ENCODE measurements around the gene SEPTIN10.

Gene SEPTIN10

DNA sequence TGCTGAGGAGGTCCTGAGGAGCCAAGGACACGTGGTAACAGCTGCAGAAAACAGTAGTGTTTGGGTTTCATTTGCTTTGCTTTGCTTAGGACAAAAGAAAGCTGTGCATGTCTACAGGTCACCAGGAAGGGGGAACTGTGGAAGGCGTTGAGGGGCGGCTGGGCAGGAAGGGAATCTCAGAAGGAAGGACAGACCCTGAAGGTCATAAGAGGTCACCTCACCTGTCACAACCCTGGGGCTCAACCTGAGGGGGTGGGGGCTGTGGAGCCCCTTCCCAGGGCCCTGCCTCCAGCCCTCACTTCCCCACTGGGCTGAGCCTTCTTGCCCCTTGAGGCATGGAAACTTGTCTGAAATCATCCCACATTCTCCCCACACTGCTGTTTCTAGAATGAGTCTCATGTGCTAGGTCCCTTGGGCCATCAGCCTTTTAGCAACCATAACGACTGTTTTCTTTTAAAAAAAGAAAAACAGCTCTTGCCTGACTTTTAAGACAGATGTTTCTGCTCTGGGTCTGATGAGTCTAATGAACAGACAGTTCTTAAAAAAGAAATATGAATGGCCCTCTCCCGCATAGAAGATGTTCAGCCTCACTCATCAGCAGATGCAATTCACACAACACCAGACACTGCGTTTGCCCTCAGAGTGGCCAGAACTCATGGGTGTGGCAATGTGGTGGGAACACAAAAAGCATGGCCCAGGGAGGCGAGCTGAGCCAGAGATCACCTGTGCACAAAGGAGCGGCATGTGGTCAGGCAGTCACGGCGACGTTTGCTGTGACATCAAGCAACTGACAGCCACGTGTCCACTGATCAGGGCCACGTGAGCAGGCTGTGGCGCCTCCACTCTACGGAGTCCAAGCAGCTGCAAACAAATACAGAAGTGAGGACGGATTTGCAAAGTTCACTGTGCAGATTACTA is 84.0 kb downstream of the SEPTIN10 start:
- H3K9ac ChIP-seq (ENCODE audit: low read length in 2 of 2), result no peak overlapping the region
- peaks cover 0 to 5% of the 10 kb centered on the region in 2 donors for H3K27me3 ChIP-seq (ENCODE audit: control insufficient read depth in 1 of 2, insufficient read depth in 2 of 2, low read length in 2 of 2)
- no peaks in the 10 kb centered on the region for H3K36me3 ChIP-seq (ENCODE audit: control insufficient read depth in 2 of 2, insufficient read depth in 2 of 2, low read length in 2 of 2)
- no peak overlapping the region for H3K4me3 ChIP-seq (ENCODE audit: low read length in 2 of 2)
- H3K27ac ChIP-seq (ENCODE audit: low read length), result no peak overlapping the region
- peaks cover 5% of the 10 kb centered on the region for H3K4me1 ChIP-seq (ENCODE audit: control insufficient read depth, insufficient read depth, low read length)
- no peaks in the 10 kb centered on the region for H3K9me3 ChIP-seq (ENCODE audit: control insufficient read depth in 2 of 2, low read length in 2 of 2)

DNA sequence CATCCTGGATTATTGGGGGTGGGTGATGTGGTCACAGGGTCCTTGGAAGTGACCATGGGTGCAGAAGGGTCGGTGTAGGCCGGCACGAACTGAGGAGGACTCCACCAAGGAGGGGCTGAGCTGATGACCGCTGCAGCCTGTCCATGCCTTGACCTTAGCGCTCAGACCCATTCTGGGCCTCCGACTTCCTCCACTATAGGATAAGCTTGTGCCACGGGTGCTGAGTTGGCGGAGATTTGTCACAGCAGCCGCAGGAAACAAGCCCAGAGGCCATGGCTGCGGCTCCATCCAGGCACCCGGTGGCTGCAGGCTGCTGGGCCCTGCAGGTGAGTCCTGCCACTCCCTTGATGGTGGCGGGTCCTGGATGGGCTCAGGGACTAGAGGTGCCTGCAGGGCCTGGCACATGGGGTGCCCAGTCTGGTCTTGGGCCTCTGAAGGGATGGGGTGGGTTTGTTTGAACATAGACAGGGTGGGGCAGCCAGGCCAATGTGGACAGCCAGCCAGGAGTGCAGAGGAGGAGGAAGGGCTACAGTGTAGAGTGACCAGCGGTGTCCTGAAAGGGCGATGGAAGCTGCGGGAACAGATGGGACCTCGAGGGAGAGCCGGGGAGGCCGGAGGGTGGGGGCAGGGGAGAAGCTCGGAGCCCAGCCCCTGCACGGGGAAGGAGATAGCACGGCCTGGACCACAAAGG is 84.8 kb downstream of the SEPTIN10 start:
- peaks cover 0 to 5% of the 10 kb centered on the region in 2 donors for H3K27me3 ChIP-seq (ENCODE audit: control insufficient read depth in 1 of 2, insufficient read depth in 2 of 2, low read length in 2 of 2)
- no peaks in the 10 kb centered on the region for H3K9me3 ChIP-seq (ENCODE audit: control insufficient read depth in 2 of 2, low read length in 2 of 2)
- no peak overlapping the region for H3K4me3 ChIP-seq (ENCODE audit: low read length in 2 of 2)
- H3K9ac ChIP-seq (ENCODE audit: low read length in 2 of 2), result no peak overlapping the region
- H3K36me3 ChIP-seq (ENCODE audit: control insufficient read depth in 2 of 2, insufficient read depth in 2 of 2, low read length in 2 of 2), result no peaks in the 10 kb centered on the region
- H3K27ac ChIP-seq (ENCODE audit: low read length), result no peak overlapping the region
- H3K4me1 ChIP-seq (ENCODE audit: control insufficient read depth, insufficient read depth, low read length), result peaks cover 5% of the 10 kb centered on the region

GRCh38 chr2:109527846-109528705 is 85.7 kb downstream of the SEPTIN10 start:
- H3K27me3 ChIP-seq (ENCODE audit: control insufficient read depth in 1 of 2, insufficient read depth in 2 of 2, low read length in 2 of 2), result peaks cover 0 to 5% of the 10 kb centered on the region in 2 donors
- H3K9me3 ChIP-seq (ENCODE audit: control insufficient read depth in 2 of 2, low read length in 2 of 2), result no peaks in the 10 kb centered on the region
- no peak overlapping the region for H3K9ac ChIP-seq (ENCODE audit: low read length in 2 of 2)
- peaks cover 5% of the 10 kb centered on the region for H3K4me1 ChIP-seq (ENCODE audit: control insufficient read depth, insufficient read depth, low read length)
- no peak overlapping the region for H3K4me3 ChIP-seq (ENCODE audit: low read length in 2 of 2)
- no peaks in the 10 kb centered on the region for H3K36me3 ChIP-seq (ENCODE audit: control insufficient read depth in 2 of 2, insufficient read depth in 2 of 2, low read length in 2 of 2)
- no peak overlapping the region for H3K27ac ChIP-seq (ENCODE audit: low read length)

GRCh38 chr2:109527079-109527478 is 86.7 kb downstream of the SEPTIN10 start:
- Histone ChIP-seq H3K4me1 (ENCODE audit: control insufficient read depth, insufficient read depth, low read length) (peaks cover 5% of the 10 kb centered on the region), H3K36me3 (ENCODE audit: control insufficient read depth in 2 of 2, insufficient read depth in 2 of 2, low read length in 2 of 2) (no peaks in the 10 kb centered on the region), H3K27ac (ENCODE audit: low read length) (no peak overlapping the region), H3K4me3 (ENCODE audit: low read length in 2 of 2) (no peak overlapping the region), H3K9me3 (ENCODE audit: control insufficient read depth in 2 of 2, low read length in 2 of 2) (no peaks in the 10 kb centered on the region), H3K9ac (ENCODE audit: low read length in 2 of 2) (no peak overlapping the region), H3K27me3 (ENCODE audit: control insufficient read depth in 1 of 2, insufficient read depth in 2 of 2, low read length in 2 of 2) (peaks cover 0 to 5% of the 10 kb centered on the region in 2 donors)

- H3K36me3 ChIP-seq (ENCODE audit: control insufficient read depth in 2 of 2, insufficient read depth in 2 of 2, low read length in 2 of 2), result no peaks in the 10 kb centered on the region
- peaks cover 0 to 5% of the 10 kb centered on the region in 2 donors for H3K27me3 ChIP-seq (ENCODE audit: control insufficient read depth in 1 of 2, insufficient read depth in 2 of 2, low read length in 2 of 2)
- H3K4me1 ChIP-seq (ENCODE audit: control insufficient read depth, insufficient read depth, low read length), result peaks cover 5% of the 10 kb centered on the region
- H3K9ac ChIP-seq (ENCODE audit: low read length in 2 of 2), result no peak overlapping the region
- no peak overlapping the region for H3K4me3 ChIP-seq (ENCODE audit: low read length in 2 of 2)
- H3K9me3 ChIP-seq (ENCODE audit: control insufficient read depth in 2 of 2, low read length in 2 of 2), result no peaks in the 10 kb centered on the region
- no peak overlapping the region for H3K27ac ChIP-seq (ENCODE audit: low read length)
Measured at GRCh38 chr2:109526442-109526970, 87.3 kb downstream of the SEPTIN10 start.

DNA sequence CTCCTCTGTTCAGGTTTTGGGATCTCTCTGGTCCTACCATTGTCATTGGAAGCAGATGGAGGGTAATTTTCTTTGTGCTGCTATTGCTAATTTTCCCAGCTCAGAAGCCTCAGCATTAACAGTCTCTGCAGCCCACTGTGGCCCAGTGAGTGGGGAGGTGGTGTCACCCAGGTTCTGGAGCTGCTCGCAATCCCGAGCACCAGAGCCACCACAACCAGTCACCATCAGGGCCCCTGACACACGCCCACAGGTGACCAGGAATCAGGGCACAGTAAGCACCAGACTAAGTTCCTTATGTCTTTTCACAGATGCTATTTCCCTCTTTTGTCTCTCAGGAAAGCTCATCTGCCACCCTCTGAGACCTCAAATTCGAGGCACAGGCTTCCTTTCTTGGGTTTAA is 87.9 kb downstream of the SEPTIN10 start:
- Histone ChIP-seq H3K36me3 (ENCODE audit: control insufficient read depth in 2 of 2, insufficient read depth in 2 of 2, low read length in 2 of 2) (no peaks in the 10 kb centered on the region), H3K27ac (ENCODE audit: low read length) (no peak overlapping the region), H3K27me3 (ENCODE audit: control insufficient read depth in 1 of 2, insufficient read depth in 2 of 2, low read length in 2 of 2) (peaks cover 0 to 5% of the 10 kb centered on the region in 2 donors), H3K9ac (ENCODE audit: low read length in 2 of 2) (no peak overlapping the region), H3K9me3 (ENCODE audit: control insufficient read depth in 2 of 2, low read length in 2 of 2) (no peaks in the 10 kb centered on the region), H3K4me1 (ENCODE audit: control insufficient read depth, insufficient read depth, low read length) (peaks cover 5% of the 10 kb centered on the region), H3K4me3 (ENCODE audit: low read length in 2 of 2) (no peak overlapping the region)

GRCh38 chr2:109523536-109524361 is 90.0 kb downstream of the SEPTIN10 start:
- Histone ChIP-seq H3K4me3 (ENCODE audit: low read length in 2 of 2) (no peak overlapping the region), H3K4me1 (ENCODE audit: control insufficient read depth, insufficient read depth, low read length) (no peaks in the 10 kb centered on the region), H3K9me3 (ENCODE audit: control insufficient read depth in 2 of 2, low read length in 2 of 2) (no peaks in the 10 kb centered on the region), H3K27ac (ENCODE audit: low read length) (no peak overlapping the region), H3K27me3 (ENCODE audit: control insufficient read depth in 1 of 2, insufficient read depth in 2 of 2, low read length in 2 of 2) (peaks cover 0 to 4% of the 10 kb centered on the region in 2 donors), H3K9ac (ENCODE audit: low read length in 2 of 2) (no peak overlapping the region), H3K36me3 (ENCODE audit: control insufficient read depth in 2 of 2, insufficient read depth in 2 of 2, low read length in 2 of 2) (no peaks in the 10 kb centered on the region)

DNA sequence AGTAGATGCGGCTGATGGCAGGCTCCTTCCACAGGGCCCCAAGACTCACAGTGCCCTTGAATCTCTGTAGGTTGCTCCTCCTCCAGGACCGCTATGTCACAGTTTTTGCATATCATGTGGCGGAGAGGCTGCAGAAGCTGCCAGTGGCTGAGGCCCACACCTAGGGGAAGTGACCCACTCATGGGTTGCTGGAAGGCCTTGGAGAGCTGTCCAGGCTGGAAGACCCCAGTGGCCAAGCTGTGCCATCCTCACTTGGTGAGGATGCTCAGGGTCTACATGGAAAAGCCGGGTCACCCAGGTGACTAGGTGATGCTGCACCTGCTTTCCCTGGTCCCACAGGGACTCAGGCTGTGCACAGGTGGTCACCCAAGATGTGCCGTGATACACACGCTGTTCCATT is 90.6 kb downstream of the SEPTIN10 start:
- no peaks in the 10 kb centered on the region for H3K4me1 ChIP-seq (ENCODE audit: control insufficient read depth, insufficient read depth, low read length)

GRCh38 chr2:109522063-109522374 is 91.7 kb downstream of the SEPTIN10 start:
- no peak overlapping the region for H3K4me3 ChIP-seq (ENCODE audit: low read length in 2 of 2)
- H3K27ac ChIP-seq (ENCODE audit: low read length), result no peak overlapping the region
- H3K36me3 ChIP-seq (ENCODE audit: control insufficient read depth in 2 of 2, insufficient read depth in 2 of 2, low read length in 2 of 2), result no peaks in the 10 kb centered on the region
- H3K9ac ChIP-seq (ENCODE audit: low read length in 2 of 2), result no peak overlapping the region
- H3K4me1 ChIP-seq (ENCODE audit: control insufficient read depth, insufficient read depth, low read length), result no peaks in the 10 kb centered on the region
- no peaks in the 10 kb centered on the region for H3K9me3 ChIP-seq (ENCODE audit: control insufficient read depth in 2 of 2, low read length in 2 of 2)
- H3K27me3 ChIP-seq (ENCODE audit: control insufficient read depth in 1 of 2, insufficient read depth in 2 of 2, low read length in 2 of 2), result peaks cover 0 to 1% of the 10 kb centered on the region in 2 donors

More for the DNA sequence above, 90.6 kb downstream of the SEPTIN10 start:
- no peak overlapping the region for H3K9ac ChIP-seq (ENCODE audit: low read length in 2 of 2)
- no peak overlapping the region for H3K4me3 ChIP-seq (ENCODE audit: low read length in 2 of 2)
- no peak overlapping the region for H3K27ac ChIP-seq (ENCODE audit: low read length)
- peaks cover 0 to 4% of the 10 kb centered on the region in 2 donors for H3K27me3 ChIP-seq (ENCODE audit: control insufficient read depth in 1 of 2, insufficient read depth in 2 of 2, low read length in 2 of 2)
- no peaks in the 10 kb centered on the region for H3K36me3 ChIP-seq (ENCODE audit: control insufficient read depth in 2 of 2, insufficient read depth in 2 of 2, low read length in 2 of 2)
- H3K9me3 ChIP-seq (ENCODE audit: control insufficient read depth in 2 of 2, low read length in 2 of 2), result no peaks in the 10 kb centered on the region
